PC-3 (cell line): ENCODE results near the gene CTXN2.

Experiments
- CTCF ChIP-seq: fragments of 300-600 bp; sonication (generic); conservative IDR thresholded peaks from 2 replicates; pipeline ENCODE4 v1.5.1; 2017; ENCODE audit warnings: antibody characterized with exemption, low read depth, mild to moderate bottlenecking, low read length
- EZH2 ChIP-seq: fragments of 300-600 bp; sonication (generic); IDR thresholded peaks from one replicate; pipeline ENCODE4 v1.6.1; 2017; ENCODE audit warnings: antibody characterized with exemption, mild to moderate bottlenecking, low read length; ENCODE audit not compliant: unreplicated experiment
- EZH2phosphoT487 ChIP-seq: fragments of 300-600 bp; sonication (generic); IDR thresholded peaks from 2 replicates; pipeline ENCODE4 v1.6.1; 2018; ENCODE audit warnings: mild to moderate bottlenecking, antibody characterized with exemption, low read length, borderline replicate concordance

GRCh38 chr15:48253172-48253571, 61.7 kb downstream of the CTXN2 start:
- TF ChIP-seq CTCF (no peak), EZH2phosphoT487 (no peak), EZH2 (no peak)
